ENCODE results near the gene MED13.
"Not testable (repeated sequence)": the region's sequence is repeated elsewhere in the genome, so short reads cannot be mapped to it uniquely, and the experiment has no call there.

Gene MED13

GRCh38 chr17:61927208-61928100 is 137.6 kb downstream of the MED13 start, which contains the start of gene INTS2:
Gene INTS2, minus strand, starts transcription at chr17:61927982. Its CDS starts 1,338 bp downstream, at chr17:61926644.
- DNase-seq (ENCODE audit: low spot score) = peak; percentile 93
- ChIA-PET CTCF (no interaction called here), POLR2A (ENCODE audit: low non-redundant PET) (no interaction called here)
- TF ChIP-seq, protein P1, sequence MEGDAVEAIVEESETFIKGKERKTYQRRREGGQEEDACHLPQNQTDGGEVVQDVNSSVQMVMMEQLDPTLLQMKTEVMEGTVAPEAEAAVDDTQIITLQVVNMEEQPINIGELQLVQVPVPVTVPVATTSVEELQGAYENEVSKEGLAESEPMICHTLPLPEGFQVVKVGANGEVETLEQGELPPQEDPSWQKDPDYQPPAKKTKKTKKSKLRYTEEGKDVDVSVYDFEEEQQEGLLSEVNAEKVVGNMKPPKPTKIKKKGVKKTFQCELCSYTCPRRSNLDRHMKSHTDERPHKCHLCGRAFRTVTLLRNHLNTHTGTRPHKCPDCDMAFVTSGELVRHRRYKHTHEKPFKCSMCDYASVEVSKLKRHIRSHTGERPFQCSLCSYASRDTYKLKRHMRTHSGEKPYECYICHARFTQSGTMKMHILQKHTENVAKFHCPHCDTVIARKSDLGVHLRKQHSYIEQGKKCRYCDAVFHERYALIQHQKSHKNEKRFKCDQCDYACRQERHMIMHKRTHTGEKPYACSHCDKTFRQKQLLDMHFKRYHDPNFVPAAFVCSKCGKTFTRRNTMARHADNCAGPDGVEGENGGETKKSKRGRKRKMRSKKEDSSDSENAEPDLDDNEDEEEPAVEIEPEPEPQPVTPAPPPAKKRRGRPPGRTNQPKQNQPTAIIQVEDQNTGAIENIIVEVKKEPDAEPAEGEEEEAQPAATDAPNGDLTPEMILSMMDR (conservative IDR thresholded peaks at IDR 0.05; ENCODE audit: low read depth) = no peak
- peak within 1 kb of the TSS; percentile 80 for H3K27ac ChIP-seq

DNA sequence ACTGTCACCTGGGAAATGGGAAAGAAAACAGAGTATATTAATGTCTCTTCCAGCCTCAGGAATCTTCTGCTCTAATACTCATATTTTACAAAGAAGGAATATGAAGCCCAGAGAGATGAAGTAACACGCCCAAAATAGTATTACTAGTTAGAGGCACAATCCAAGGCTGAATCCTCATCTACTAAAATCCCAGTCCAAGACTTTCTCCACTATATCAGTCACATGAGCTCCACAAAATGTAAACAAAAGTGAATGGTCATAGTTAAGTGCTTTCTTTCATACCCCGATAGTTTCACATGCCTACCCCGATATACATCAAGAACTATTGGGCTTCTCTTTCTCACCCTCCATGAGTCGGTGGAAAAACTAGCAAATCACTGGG is 138.3 kb downstream of the MED13 start:
- TF ChIP-seq, protein P1 (conservative IDR thresholded peaks at IDR 0.05; ENCODE audit: low read depth) = no peak
- ChIA-PET CTCF (interaction anchor here (0.5 kb wide), 1 partner anchor 946 kb away, joined by 4 read pairs; no protein-coding TSS in a partner anchor), POLR2A (ENCODE audit: low non-redundant PET) (no interaction called here)
- no peak for DNase-seq (ENCODE audit: low spot score)
- peak overlapping the region; percentile 80 for H3K27ac ChIP-seq

DNA sequence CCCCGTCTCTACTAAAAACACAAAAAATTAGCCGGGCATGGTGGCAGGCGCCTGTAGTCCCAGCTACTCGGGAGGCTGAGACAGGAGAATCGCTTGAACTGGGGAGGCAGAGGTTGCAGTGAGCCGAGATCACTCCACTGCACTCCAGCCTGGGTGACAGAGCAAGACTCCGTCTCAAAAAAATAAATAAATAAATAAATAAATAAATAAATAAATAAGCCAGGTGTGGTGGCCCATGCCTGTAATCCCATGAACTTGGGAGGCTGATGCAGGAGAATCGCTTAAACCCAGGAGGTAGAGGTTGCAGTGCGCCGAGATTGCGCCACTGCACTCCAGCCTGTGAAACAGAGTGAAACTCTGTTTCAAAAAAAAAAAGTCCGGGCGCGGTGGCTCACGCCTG is 149.9 kb downstream of the MED13 start:
- CTCF ChIA-PET; POLR2A ChIA-PET (ENCODE audit: low non-redundant PET): not testable (repeated sequence)

DNA sequence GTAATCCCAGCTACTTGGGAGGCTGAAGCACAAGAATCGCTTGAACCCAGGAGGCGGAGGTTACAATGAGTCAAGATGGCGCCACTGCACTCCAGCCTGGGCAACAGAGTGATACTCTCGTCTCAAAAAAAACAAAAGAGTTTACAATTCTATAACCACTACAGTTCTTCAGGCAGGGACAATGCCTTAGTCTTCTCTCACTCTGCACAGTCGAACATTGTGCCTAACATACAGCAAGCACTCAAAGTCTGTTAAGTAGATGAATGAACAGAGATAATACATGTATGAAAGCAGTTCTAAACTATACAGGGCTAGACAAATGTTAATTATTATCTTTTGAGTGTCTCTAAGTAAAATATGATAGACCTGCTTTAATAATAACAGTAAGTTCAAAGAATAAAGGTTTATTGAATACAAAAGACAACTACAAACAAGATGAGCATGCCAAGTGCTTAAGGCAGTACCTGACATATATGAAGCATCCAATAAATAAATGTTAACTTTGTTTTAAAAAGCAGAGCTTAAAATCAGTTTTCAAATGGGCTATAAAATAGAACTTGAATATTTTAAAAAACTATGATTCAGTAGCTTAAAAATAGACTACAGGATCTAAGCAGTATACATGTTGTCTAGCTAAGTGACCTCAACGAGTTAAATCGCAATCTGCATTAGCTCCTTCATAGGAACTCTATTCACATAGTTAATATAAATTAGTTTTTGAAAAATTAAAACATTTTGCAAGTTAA is 156.6 kb downstream of the MED13 start:
- TF ChIP-seq, protein P1 (conservative IDR thresholded peaks at IDR 0.05; ENCODE audit: low read depth) = no peak
- CTCF ChIA-PET = no interaction called here
- no peak overlapping the region for H3K27ac ChIP-seq
- no peak for DNase-seq (ENCODE audit: low spot score)
- POLR2A ChIA-PET (ENCODE audit: low non-redundant PET) = no interaction called here

More for the DNA sequence above, 149.9 kb downstream of the MED13 start:
- not testable (repeated sequence) for H3K27ac ChIP-seq; DNase-seq (ENCODE audit: low spot score)

DNA sequence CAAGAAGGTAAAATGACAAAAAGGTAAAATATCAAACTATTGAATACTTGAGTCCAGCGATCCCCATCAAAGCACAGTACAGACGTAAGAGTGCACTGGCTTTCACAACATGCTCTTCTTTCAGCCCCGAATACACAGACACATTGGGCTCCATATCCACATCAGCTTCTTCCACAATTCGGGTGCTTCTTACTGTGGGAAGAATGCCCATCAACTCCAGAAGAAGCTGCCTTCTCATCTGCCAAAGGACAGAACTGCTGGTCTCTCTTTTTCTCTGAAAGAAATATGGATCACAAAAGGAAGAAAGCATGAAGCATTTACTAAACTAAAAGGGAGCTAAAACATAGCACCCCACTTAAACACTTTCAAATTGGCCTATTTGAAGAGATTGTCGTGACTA is 157.7 kb downstream of the MED13 start:
- ChIA-PET CTCF (interaction anchor here (0.7 kb wide), 1 partner anchor 517 kb away, joined by 3 read pairs; no protein-coding TSS in a partner anchor), POLR2A (ENCODE audit: low non-redundant PET) (no interaction called here)
- TF ChIP-seq, protein P1 (conservative IDR thresholded peaks at IDR 0.05; ENCODE audit: low read depth) = no peak

DNA sequence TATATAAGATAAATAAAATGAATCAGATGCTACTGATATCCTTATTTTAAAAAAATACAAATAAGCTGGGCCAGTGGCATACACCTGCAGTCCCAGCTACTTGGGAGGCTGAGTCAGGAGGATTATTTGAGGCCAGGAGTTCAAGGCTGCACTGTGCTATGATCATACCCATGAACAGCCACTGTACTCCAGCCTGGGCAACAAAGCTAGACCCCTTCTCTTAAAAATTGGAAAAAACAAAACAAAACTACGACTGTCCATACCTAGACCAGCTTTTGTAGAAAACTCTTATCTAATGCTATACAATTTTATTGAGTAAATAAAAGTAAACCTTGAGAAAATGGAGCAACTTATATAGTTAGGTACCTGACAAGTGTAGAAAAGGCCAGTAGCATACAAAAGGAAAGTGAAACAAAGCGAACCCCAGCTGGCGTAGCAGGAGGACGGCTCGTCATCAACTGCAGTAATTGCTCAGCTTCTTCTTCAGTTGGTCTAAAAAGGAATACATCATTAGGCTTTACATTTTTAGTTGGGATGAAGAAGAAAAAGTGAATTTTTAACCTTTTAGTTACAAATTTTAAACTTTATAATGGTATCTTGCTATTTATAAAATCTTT is 160.9 kb downstream of the MED13 start:
- CTCF ChIA-PET = interaction anchor here (0.6 kb wide), 1 partner anchor 352 kb away, joined by 4 read pairs; no protein-coding TSS in a partner anchor
- H3K27ac ChIP-seq = no peak overlapping the region
- DNase-seq (ENCODE audit: low spot score) = no peak
- POLR2A ChIA-PET (ENCODE audit: low non-redundant PET) = no interaction called here
- TF ChIP-seq, protein P1 (conservative IDR thresholded peaks at IDR 0.05; ENCODE audit: low read depth) = no peak

More for the DNA sequence above, 157.7 kb downstream of the MED13 start:
- no peak overlapping the region for H3K27ac ChIP-seq
- no peak for DNase-seq (ENCODE audit: low spot score)

All from RWPE1 (cell line).